ENCODE results near the gene FTO.

The FTO gene

DNA sequence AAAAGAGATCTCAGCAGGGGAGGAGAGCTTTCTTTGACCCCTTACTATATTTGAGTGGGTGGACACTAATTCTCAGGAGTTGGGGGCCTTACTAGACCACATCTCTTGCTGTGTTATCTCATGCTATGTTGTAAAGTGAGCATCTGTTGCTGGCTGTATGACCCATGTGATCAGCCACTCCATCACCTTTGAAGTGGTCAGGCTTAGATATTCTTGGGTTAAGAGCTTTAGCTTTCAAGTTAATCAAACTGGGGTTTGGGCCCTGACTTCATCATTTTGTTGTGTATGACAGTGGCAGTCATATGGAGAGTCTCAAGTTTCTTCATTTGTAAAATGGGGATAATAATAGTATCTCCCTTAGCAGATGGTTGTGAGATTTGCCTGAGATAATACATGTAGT lies 201.1 kb downstream of the FTO start:
- no peak for DNase-seq (ENCODE audit: low read depth, low spot score)
- TF ChIP-seq, protein P1, sequence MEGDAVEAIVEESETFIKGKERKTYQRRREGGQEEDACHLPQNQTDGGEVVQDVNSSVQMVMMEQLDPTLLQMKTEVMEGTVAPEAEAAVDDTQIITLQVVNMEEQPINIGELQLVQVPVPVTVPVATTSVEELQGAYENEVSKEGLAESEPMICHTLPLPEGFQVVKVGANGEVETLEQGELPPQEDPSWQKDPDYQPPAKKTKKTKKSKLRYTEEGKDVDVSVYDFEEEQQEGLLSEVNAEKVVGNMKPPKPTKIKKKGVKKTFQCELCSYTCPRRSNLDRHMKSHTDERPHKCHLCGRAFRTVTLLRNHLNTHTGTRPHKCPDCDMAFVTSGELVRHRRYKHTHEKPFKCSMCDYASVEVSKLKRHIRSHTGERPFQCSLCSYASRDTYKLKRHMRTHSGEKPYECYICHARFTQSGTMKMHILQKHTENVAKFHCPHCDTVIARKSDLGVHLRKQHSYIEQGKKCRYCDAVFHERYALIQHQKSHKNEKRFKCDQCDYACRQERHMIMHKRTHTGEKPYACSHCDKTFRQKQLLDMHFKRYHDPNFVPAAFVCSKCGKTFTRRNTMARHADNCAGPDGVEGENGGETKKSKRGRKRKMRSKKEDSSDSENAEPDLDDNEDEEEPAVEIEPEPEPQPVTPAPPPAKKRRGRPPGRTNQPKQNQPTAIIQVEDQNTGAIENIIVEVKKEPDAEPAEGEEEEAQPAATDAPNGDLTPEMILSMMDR (IDR thresholded peaks at IDR 0.05; ENCODE audit: insufficient read depth, low read length, missing control alignments): no peak
- ChIA-PET CTCF (no interaction called here), POLR2A (no interaction called here)
- no peak overlapping the region for H3K4me3 ChIP-seq (ENCODE audit: low read depth, low read length)

DNA sequence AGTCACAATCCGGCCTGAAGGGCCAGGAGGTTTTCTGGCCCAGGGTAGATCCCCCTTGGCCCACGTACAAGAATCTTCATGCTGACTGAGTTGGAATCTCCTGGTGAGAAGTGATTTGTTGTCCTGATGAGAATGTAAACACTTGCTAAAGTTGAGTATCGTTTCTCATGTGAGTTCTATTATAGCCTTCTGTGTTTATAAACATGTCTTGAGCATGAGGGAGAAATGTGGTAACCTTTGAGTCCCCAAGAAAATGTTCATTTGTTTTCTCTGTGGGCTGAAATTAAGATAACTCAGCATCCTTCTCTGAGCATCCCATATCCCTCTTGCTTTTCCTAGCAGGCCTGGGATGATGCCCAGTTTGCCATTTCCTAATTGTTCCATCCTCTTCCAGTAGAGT lies 204.8 kb downstream of the FTO start:
- CTCF ChIA-PET: no interaction called here
- TF ChIP-seq, protein P1 (IDR thresholded peaks at IDR 0.05; ENCODE audit: insufficient read depth, low read length, missing control alignments): no peak
- POLR2A ChIA-PET: no interaction called here
- no peak overlapping the region for H3K4me3 ChIP-seq (ENCODE audit: low read depth, low read length)
- DNase-seq (ENCODE audit: low read depth, low spot score): no peak

DNA sequence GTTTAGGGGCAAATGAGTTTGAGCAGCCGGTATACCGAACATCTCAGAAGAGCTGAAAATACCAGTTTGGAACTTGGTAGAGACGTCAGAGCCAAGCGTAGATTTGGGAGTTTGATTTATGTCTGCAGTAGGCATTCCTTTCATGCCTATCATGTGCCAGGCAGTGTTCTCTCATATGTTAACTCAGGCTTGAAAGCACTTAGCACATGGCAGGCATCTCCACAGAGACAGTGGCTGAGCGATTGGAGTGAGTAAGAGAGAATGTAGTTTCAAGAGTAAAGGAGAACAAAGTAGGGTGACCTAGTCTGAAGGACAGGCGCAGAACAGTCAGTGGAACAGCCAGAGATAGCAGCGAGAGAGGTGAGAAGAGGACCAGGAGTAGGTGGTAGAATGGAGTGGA lies 207.0 kb downstream of the FTO start:
- CTCF ChIA-PET: no interaction called here
- TF ChIP-seq, protein P1 (IDR thresholded peaks at IDR 0.05; ENCODE audit: insufficient read depth, low read length, missing control alignments): no peak
- POLR2A ChIA-PET: no interaction called here

DNA sequence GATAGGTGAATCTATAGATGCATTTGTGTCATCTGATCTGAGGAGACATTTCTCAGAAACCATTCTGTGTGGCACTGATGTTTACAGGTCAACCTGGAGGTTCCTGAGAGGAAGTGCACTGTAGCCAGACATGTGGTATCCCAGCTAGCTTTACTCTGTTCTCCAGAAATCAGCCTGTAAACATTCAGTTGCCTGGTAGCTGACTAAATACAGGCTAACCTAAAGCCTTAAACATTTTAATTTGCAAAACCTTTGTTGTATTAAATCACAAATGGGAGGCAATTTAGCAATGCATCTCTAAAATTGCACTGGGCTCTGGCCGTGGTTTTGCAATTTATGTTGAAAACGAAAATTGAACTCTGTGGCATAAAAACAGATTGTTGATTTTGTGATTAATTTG lies 207.6 kb downstream of the FTO start:
- ChIA-PET POLR2A (no interaction called here), CTCF (no interaction called here)

More for the DNA sequence above, 207.0 kb downstream of the FTO start:
- no peak overlapping the region for H3K4me3 ChIP-seq (ENCODE audit: low read depth, low read length)
- no peak for DNase-seq (ENCODE audit: low read depth, low spot score)

DNA sequence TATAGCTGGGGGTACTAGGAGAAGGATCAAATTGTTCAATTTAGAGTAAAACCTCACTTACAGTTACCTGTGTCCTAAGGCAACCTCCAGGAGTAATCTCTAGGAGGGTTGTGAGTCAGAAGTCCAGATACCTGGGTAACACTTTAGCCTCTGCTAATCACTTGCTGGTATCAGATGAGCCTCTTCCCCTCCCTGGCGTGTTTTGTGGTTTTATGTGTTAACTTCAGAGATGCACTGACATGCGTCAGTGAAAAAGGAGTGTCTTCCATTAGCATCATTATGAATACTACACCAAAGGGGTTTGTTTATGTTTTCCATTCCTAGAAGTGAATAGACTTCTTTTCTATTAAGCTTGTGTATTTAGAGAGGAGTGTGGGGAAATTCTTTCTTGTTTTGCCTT lies 208.2 kb downstream of the FTO start:
- DNase-seq (ENCODE audit: low read depth, low spot score): no peak
- TF ChIP-seq, protein P1 (IDR thresholded peaks at IDR 0.05; ENCODE audit: insufficient read depth, low read length, missing control alignments): no peak
- no peak overlapping the region for H3K4me3 ChIP-seq (ENCODE audit: low read depth, low read length)
- ChIA-PET POLR2A (no interaction called here), CTCF (no interaction called here)

More for the DNA sequence above, 207.6 kb downstream of the FTO start:
- TF ChIP-seq, protein P1 (IDR thresholded peaks at IDR 0.05; ENCODE audit: insufficient read depth, low read length, missing control alignments): no peak
- DNase-seq (ENCODE audit: low read depth, low spot score): no peak
- no peak overlapping the region for H3K4me3 ChIP-seq (ENCODE audit: low read depth, low read length)

DNA sequence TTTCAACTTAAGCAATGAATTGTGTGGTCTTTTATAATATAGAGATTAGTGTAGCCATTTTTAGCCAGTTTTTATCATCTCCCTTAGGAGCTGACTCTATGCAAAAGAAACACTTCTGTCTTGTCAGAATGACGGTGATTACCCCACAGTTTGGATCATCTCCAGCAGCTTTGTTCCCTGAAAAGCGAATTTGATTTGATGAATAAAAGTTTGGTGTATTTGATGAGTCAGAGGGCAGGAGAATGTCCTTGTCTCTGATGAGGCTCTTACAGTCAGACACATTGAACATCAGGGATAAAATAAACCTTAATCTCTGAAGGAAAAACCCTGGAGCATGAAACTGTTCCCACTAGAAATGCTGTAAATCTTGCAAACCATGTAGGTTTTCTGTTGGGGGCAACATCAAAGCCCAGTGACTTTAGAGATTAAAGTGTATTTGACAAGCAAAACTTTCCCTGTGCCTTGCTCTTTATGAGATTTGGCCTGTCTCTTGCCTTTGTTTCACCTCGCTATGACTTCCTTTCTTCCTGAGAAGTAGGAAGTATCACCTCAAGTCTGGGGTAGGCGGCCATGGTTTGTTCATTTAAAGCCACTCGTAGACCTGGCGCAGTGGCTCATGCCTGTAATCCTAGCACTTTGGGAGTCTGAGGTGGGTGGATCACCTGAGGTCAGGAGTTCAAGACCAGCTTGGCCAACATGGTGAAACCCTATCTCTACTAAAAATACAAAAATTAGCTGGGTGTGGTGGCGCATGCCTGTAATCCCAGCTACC lies 209.3 kb downstream of the FTO start:
- H3K4me3 ChIP-seq (ENCODE audit: low read depth, low read length): no peak overlapping the region
- ChIA-PET POLR2A (no interaction called here), CTCF (no interaction called here)
- peak; percentile 69 for DNase-seq (ENCODE audit: low read depth, low spot score)
- TF ChIP-seq, protein P1 (IDR thresholded peaks at IDR 0.05; ENCODE audit: insufficient read depth, low read length, missing control alignments): no peak
